GM12878 (cell line): ENCODE results near the gene IL17RA.

Experiments
- CREM ChIP-seq: IDR thresholded peaks from 2 replicates; pipeline ENCODE4 v1.6.1; 2014; ENCODE audit warnings: antibody characterized with exemption, low read depth
- CTCF ChIP-seq, 3 experiments: IDR thresholded peaks in 2 of 3; conservative IDR thresholded peaks in 1 of 3; 2 replicates each; pipeline ENCODE4 v1.5.1; 2011; ENCODE audit warnings: low read depth in 3 of 3, low read length in 3 of 3, mild to moderate bottlenecking in 3 of 3, control low read depth in 2 of 3, moderate library complexity in 2 of 3, inconsistent platforms in 1 of 3, mixed read lengths in 1 of 3; ENCODE audit not compliant: control insufficient read depth in 2 of 3, insufficient read depth in 1 of 3; ENCODE audit errors: extremely low read depth in 1 of 3
- EZH2 ChIP-seq: IDR thresholded peaks from 2 replicates; pipeline ENCODE4 v1.6.1; 2012; ENCODE audit warnings: low read depth, mild to moderate bottlenecking, control low read depth, inconsistent platforms, low read length, borderline replicate concordance; ENCODE audit not compliant: control insufficient read depth
- RAD21 ChIP-seq: IDR thresholded peaks from 2 replicates; pipeline ENCODE4 v1.6.1; 2011; ENCODE audit warnings: mild to moderate bottlenecking, low read depth, low read length, moderate library complexity; ENCODE audit not compliant: insufficient read depth
- RCOR1 ChIP-seq: conservative IDR thresholded peaks from 2 replicates; pipeline ENCODE4 v1.6.1; 2012; ENCODE audit warnings: low read depth, low read length, improper control_type of control experiment

GRCh38 chr22:17115945-17116565, 31.3 kb downstream of the IL17RA start:
- TF ChIP-seq CTCF (IDR thresholded peaks at IDR 0.05 in 2 of 3, conservative IDR thresholded peaks at IDR 0.05 in 1 of 3; ENCODE audit: control insufficient read depth in 2 of 3, extremely low read depth in 1 of 3, insufficient read depth in 1 of 3, low read depth in 3 of 3, low read length in 3 of 3) (no peak), EZH2 (no peak), CREM (no peak), RCOR1 (no peak), RAD21 (no peak)
